ENCODE measurements around the gene NKX6-1.

DNA sequence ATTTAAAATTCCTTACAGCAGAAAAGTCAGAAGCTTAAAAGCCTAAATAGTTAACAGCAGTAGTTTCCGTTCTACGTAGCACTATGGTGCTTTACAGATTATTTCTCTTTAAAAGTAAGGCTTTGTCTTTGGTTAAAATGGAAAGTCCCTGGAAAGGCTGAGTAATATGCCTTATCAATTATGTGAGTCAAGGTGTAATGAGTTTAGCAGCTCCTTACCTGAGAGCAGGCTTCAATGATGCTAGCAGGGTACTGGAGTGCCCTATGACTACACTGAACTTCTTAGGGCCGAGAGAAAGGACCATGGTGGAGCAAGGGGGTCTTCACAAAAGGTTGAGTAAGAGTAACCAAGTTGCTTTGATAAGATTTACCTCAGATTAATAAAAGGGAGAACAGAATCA lies 12.6 kb upstream of the NKX6-1 start:
- TF ChIP-seq, protein P1, sequence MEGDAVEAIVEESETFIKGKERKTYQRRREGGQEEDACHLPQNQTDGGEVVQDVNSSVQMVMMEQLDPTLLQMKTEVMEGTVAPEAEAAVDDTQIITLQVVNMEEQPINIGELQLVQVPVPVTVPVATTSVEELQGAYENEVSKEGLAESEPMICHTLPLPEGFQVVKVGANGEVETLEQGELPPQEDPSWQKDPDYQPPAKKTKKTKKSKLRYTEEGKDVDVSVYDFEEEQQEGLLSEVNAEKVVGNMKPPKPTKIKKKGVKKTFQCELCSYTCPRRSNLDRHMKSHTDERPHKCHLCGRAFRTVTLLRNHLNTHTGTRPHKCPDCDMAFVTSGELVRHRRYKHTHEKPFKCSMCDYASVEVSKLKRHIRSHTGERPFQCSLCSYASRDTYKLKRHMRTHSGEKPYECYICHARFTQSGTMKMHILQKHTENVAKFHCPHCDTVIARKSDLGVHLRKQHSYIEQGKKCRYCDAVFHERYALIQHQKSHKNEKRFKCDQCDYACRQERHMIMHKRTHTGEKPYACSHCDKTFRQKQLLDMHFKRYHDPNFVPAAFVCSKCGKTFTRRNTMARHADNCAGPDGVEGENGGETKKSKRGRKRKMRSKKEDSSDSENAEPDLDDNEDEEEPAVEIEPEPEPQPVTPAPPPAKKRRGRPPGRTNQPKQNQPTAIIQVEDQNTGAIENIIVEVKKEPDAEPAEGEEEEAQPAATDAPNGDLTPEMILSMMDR (IDR thresholded peaks at IDR 0.05), result no peak
- no peak for TF ChIP-seq POLR2A (IDR thresholded peaks at IDR 0.05)
